ENCODE data around the gene RYR2. TPM values are rescaled to one million over a fixed set of nuclear protein-coding genes. Genes with fewer than 3 reads are reported as not detected.

Gene RYR2
- total and polyA plus RNA-seq, 2 of the 8 experiments (the other 6 are each of a cell fraction or from before 2014, with no cell fraction given), result 1.3 to 4.4 TPM

GRCh38 chr1:237316352-237316751 is 274.4 kb downstream of the RYR2 start:
- Histone ChIP-seq H3K36me3 (ENCODE audit: control insufficient read depth in 2 of 4, insufficient read depth in 4 of 4, low read length in 3 of 4) (no peaks in the 10 kb centered on the region), H4K5ac (ENCODE audit: insufficient read length, low read depth, low read length) (no peak overlapping the region), H3K9me3 (ENCODE audit: insufficient read depth in 2 of 2, low read depth in 1 of 2, low read length in 1 of 2) (no peaks in the 10 kb centered on the region), H3K4me3 (ENCODE audit: extremely low read depth in 1 of 4, insufficient read depth in 2 of 4, low read depth in 3 of 4, low read length in 4 of 4) (no peak overlapping the region), H3K4me1 (replicated peaks in 1 of 4; ENCODE audit: control insufficient read depth in 3 of 4, insufficient read depth in 4 of 4, low read length in 3 of 4) (peaks cover 0 to 4% (median 0%) of the 10 kb centered on the region in 4 experiments; a peak in 1 of 7 replicates), H3K79me1 (ENCODE audit: low read depth, low read length) (no peaks in the 10 kb centered on the region; the same call in 1 of the 2 replicates), H2BK20ac (ENCODE audit: low read length) (no peak overlapping the region), H3K23ac (ENCODE audit: insufficient read length) (no peak overlapping the region), H3K14ac (ENCODE audit: insufficient read length) (no peak overlapping the region), H3K56ac (replicated peaks; ENCODE audit: insufficient read length, low read depth, low read length) (no peak overlapping the region), H4K20me1 (replicated peaks in 1 of 2; ENCODE audit: control insufficient read depth in 1 of 2, insufficient read depth in 2 of 2, low read length in 2 of 2) (no peaks in the 10 kb centered on the region), H2BK5ac (ENCODE audit: low read depth, low read length) (no peak overlapping the region), H2BK15ac (ENCODE audit: low read length) (no peak overlapping the region), H3K18ac (ENCODE audit: extremely low read depth, low read length) (no peak overlapping the region), H4K8ac (ENCODE audit: extremely low read depth, insufficient read depth, low read length) (no peak overlapping the region), H4K91ac (replicated peaks; ENCODE audit: insufficient read length, low read length) (no peak overlapping the region), H2AK5ac (ENCODE audit: low read depth, low read length) (no peak overlapping the region), H3K79me2 (ENCODE audit: control insufficient read depth in 1 of 2, insufficient read depth in 2 of 2, low read length in 2 of 2) (no peaks in the 10 kb centered on the region), H3K27ac (ENCODE audit: low read depth, low read length) (no peak overlapping the region), H3K23me2 (ENCODE audit: low read depth, low read length) (no peaks in the 10 kb centered on the region), H2BK12ac (ENCODE audit: low read depth, low read length) (no peak overlapping the region), H3K4ac (replicated peaks; ENCODE audit: insufficient read length, low read depth, low read length) (no peak overlapping the region), H2BK120ac (replicated peaks; ENCODE audit: low read depth, low read length) (no peak overlapping the region), H3K27me3 (replicated peaks in 1 of 4; ENCODE audit: control insufficient read depth in 3 of 4, extremely low read depth in 1 of 4, insufficient read depth in 3 of 4, low read length in 3 of 4) (no peaks in the 10 kb centered on the region), H2AFZ (ENCODE audit: low read length) (no peak overlapping the region), H3K4me2 (ENCODE audit: insufficient read depth in 1 of 2, low read depth in 2 of 2, low read length in 2 of 2) (no peak overlapping the region), H3K9ac (replicated peaks in 1 of 4; ENCODE audit: extremely low read depth in 1 of 4, low read depth in 3 of 4, low read length in 3 of 4) (no peak overlapping the region)
- 91% methylated on average over 4 of the region's 4 CpGs; no CpG with 5 or more reads in 1 of the 2 experiments for WGBS, 2 experiments (ENCODE audit: extremely low coverage in 1 of 2, insufficient coverage in 1 of 2, insufficient read length in 1 of 2, insufficient replicate concordance in 2 of 2, low coverage in 1 of 2, low lambda C conversion rate in 2 of 2, missing lambda C conversion rate in 1 of 2)
- DNase-seq (ENCODE audit: low read depth in 1 of 2, low spot score in 2 of 2) (no peak), FAIRE-seq (no peak)
- ChIA-PET CTCF (ENCODE audit: partially characterized antibody) (interaction anchor here (0.6 kb wide), 1 partner anchor 565 kb away, joined by 4 read pairs; no protein-coding TSS in a partner anchor), POLR2A (ENCODE audit: partially characterized antibody) (no interaction called here)
- TF ChIP-seq CBX8 (IDR thresholded peaks at IDR 0.05; ENCODE audit: borderline replicate concordance, low read depth, low read length) (no peak), YY1 (IDR thresholded peaks at IDR 0.05; ENCODE audit: low read depth, low read length) (no peak)
